GM19023 (cell line): ENCODE results near the gene SHB.
"Not testable (repeated sequence)": the region's sequence is repeated elsewhere in the genome, so short reads cannot be mapped to it uniquely, and the experiment has no call there.

ENCODE experiments used
- ATAC-seq: cut with Tn5 transposase; IDR thresholded peaks from one replicate; pipeline ENCODE4 v1.9.1; 2021; ENCODE audit warnings: mild to moderate bottlenecking, moderate library complexity; ENCODE audit not compliant: unreplicated experiment

SHB gene

GRCh38 chr9:37909836-37910235, 159.2 kb downstream of the SHB start:
- not testable (repeated sequence) for ATAC-seq

DNA sequence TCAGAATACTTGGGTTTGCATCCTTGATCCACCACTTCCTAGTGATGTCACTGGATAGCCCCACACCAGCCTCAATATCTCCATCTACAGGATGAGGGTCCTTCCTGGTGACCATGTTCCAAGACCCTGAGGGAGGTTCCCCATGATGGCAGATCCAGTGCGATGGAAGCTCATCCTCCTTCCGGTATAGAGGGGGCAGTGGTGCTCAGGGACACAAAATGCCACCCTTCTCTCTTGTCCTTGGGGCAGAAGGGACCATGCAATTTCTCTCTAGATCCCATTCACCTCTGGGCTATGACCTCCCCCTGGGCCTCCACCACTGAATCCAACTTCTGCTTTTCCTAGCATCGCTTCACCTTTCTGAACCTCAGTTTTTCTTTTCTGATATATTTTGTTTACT, 159.7 kb downstream of the SHB start:
- ATAC-seq = no peak

DNA sequence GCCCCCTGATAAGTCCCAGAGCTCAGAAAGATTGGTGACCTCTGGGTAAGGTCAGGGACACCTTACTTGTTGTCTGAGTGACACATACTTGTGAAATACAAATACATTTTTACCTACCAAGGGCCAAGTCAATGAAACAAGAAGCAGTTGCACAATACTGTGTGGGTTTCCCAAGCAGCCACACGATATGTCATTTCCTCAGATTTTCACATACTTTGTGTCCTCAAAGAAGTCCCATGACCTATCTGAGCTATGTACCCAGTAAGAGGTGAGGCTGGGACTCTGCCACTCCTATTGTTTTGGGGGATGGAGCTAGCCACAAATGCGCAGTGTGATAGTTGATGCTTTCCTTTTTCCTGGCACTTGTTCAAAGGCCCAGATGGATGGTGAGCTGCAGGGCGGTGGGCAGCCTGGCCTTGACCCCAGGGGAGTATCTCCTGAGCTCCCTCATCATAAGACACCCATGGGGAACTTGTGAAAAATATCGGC, 160.3 kb downstream of the SHB start:
- ATAC-seq = no peak

DNA sequence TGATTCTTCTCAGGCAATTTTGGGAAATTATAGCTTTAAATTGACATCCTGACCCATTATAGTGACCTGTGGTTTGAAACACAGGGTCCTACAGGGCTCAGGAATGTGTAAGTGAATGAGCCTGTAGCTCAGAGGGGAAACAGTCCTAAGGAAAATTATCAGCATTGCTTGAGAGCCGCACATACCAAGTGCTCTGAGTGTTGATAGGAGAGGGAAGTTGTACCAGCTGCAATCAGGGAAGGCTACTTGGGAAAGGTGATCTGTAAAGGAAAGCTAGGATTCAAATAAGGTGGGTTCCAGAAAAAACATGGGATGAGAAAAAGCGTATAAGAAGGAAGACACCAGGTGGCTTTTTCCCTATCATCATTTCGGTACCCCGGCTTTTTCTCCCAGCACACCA, 160.7 kb downstream of the SHB start:
- ATAC-seq = no peak

DNA sequence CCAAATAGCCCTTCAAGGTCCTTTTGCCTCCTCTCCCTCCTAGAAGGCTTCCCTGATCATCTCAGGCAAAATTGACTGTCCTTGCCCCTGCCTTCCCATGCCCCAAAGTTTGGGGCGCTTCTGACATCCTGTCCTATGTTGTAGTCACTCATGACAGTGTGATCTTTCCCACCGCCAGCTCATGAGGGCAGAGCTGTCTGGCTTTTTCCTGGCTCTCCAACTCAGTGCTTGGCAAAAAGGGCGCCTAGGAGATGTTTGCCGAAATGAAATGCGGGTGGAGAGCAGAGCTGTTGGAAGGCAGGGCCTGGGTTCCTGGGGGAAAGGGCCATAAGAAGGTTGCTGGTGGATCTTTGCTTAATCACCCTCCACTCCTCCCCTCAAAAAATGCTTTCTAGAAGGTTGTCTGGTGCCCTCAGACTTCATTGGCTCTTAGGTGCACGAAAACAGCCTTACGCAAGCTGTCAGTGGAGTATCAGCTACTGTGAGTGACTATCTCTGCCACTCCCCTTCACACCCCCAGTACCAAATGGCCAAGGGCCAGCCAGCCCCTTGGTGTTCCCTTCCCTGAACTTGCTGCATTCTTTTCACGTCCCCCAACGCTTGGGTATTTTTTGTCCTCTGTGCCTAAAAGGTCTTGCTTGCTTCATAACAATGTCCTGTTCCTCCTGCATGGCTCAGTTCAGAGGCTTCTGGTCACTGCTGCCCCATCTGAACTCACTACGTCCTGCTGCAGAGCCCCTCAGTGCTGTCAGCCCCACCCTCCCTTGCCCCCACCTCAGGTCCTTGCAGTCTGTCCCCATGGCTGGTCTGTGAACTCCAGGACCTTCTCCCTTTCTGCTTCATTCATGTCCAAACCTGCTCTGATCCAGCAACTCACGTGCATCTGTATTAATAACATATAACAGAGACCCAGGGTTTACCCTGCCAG, 162.5 kb downstream of the SHB start:
- ATAC-seq = no peak

DNA sequence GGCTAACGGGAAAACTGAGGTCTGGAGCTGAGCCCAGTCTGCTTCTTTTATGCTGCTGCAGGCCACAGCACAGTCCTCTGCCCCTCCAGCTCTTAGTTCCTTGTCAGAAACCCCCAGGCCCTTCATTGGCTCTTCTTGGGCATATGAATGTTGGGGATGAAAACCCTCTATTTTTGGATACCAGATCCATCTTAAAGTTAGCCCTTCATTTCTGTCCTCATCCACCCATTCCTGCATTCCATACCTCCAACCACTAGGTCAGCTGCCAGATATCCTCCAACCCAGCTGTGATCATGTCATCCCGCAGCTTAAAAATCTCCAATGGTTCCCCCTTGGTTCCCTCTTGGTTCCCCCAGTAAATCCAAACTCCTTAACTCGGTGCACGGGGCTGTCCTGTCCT, 163.3 kb downstream of the SHB start:
- ATAC-seq = no peak

- no peak for ATAC-seq
Observed at GRCh38 chr9:37905131-37905505, 163.9 kb downstream of the SHB start.

DNA sequence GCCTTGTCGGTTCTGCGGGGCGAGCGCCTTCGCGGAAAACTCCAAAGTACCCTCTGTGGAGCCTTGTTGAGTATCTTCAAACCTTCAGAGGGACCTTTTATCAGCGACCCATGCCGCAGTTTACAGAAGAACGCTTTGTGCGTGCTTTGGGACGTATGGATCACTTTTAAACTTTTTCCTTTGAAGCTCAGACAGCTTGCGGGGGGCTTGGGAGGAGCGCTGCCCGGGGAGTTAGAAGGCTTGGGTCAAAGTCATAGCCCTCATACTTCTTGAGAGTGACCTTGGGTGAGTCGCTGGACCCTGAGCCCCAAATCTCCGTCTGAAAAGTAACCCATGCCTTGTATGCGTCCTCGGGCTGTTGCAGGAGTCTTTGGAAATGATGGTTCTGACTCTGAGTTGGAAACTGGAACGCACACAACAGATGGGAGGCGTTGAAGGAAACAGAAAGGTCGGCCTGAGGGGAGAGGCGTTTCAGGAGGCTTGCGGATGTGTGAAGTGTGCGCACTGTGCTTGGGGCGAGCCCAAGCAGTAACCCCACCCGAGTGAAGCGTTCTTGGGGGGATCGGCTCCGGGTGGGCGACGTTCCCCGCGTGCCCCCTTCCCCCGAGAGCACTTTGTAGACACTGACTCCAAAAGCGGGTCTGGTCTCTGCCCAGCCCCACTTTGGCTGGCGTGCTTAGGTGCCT, 164.4 kb downstream of the SHB start:
- ATAC-seq = no peak

DNA sequence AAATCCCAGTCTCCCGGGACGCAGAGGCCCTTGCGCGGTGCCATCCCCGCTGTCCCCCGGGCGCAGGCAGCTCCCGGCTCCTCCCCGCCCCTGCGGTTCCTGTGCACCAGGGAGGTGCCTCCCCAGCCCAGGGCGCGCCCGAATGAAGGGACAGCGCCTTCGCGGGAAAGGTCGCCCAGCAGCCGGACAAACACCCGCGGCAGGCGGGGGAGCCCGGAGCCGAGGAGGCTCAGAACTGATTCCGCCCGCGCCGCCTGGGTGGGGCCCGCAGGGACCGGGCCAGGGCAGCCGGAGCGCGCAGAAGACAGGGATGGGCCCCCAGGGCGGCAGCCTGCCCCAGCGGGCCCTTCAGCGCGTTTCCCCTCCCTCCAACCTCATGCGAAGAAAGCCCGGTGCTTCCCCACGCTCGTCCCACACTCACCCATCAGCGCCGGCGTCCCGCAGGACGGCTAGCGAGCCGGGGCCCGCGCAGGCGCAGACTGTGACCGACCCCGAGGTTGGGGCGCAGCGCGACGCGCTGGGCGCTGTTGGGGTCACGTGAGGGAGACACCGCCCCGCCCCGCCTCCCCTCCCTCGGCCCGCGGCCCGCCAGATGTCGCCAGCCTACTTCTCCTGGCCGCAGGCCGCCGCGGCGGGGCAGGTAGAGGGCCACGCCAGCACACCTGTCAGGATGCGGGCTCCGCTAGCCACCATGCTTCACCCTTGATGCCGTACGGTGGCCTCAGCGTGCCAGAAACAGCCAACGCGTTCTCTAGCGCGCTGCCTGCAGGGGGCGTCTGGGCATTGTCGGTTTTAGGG, 165.2 kb downstream of the SHB start, which contains the start of gene SLC25A51:
SLC25A51 (minus strand) TSS at position 481 of the 798 bp plus-strand sequence. CDS start 15,577 bp downstream, outside the sequence.
- ATAC-seq = peak; percentile 90

DNA sequence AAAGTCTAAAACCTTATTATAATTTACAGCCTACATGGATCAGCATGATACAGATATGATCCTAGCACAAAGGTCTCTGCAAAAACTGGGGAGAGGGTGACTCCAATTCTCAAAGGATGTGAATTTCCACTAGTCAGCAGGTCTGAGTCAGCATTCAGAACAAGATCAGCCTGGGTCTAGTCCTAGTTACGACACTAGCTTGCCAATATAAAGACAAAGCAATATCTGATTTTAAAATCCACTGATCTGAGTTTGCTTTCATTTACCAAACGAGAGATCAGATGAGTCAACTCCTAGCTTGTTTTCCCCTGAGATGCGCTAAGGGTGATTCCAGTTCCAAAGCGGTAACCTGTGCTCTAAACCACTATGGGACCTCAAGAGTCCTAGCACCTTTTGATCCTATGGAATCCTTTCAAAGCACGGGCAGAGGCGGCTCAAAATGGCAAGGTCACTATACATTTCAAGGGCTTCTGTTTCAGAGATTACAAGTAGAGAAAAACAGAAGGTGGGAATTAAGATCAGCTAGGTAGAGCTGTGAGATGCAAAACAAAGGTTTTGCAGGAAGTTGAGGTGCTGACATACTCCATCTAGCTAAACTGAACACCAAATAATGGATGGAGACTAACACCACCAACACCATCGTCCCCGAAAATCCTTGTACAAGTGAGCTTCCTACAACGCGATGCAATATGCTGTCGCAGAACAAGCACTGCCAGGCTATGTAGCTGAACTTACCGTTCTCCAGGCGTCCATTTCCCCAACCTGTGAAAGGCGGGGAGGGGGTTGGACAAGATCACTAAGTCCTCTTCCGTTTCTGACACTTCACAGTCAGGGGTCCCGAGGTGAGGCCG, 166.0 kb downstream of the SHB start:
- ATAC-seq = peak; percentile 9

GRCh38 chr9:37902131-37902530, 166.9 kb downstream of the SHB start:
- no peak for ATAC-seq

DNA sequence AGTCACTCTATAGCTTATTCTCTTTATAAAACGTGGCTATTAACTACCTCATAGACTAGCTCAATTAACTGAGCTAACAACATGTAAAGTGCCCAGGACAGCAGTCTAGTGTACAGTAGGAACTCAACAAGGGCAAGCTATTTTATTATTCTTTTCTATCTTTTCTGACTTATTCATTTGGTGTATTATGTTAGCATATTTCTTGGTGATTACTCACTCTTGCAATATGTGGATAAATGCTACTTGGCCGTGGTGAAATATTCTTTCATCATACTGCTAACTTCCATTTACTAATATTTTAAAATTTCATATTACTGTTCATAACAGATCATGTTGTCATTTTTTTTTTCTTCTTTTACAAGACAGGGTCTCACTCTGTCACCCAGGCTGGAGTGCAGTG, 170.0 kb downstream of the SHB start:
- no peak for ATAC-seq

- no peak for ATAC-seq
Observed at GRCh38 chr9:37897665-37898064, 171.4 kb downstream of the SHB start.

DNA sequence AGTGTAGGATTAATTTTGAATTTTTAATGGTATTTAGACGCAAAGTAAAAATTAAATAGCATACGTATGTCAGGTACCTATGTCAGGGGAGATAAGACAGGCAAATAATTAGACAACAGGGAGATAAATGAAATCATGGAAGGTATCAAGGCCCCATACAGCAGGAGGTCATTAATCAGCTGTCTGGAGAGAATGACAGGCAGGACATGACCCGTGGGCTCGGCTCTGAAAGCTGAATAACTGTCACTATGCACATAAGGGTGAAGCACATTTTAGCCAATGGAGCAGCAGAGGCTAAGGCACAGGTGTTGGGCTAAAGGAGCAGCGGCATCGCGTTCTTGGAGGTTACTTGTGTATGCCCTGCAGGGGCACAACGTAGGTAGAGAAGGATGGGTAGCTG, 177.0 kb downstream of the SHB start:
- no peak for ATAC-seq

- not testable (repeated sequence) for ATAC-seq
Observed at GRCh38 chr9:37891042-37891441, 178.0 kb downstream of the SHB start.

DNA sequence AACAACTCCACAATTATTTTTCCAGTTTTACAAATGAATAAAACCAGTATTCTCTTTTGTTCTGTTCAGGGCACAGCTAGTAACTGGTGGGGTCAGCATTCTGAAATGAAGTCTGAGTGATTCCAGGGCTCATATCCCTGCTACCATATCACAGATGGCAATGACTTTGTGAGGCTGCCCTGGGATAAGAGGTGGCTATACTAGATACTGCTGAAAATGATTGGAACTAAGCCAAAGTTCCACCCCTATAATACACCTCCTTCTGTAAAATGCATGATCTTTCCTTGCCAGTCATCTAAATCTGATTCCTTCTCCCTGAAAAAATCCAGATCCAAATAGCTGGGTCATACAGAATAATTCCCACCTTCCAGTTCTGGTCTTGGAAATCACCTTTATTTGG, 179.5 kb downstream of the SHB start:
- no peak for ATAC-seq

DNA sequence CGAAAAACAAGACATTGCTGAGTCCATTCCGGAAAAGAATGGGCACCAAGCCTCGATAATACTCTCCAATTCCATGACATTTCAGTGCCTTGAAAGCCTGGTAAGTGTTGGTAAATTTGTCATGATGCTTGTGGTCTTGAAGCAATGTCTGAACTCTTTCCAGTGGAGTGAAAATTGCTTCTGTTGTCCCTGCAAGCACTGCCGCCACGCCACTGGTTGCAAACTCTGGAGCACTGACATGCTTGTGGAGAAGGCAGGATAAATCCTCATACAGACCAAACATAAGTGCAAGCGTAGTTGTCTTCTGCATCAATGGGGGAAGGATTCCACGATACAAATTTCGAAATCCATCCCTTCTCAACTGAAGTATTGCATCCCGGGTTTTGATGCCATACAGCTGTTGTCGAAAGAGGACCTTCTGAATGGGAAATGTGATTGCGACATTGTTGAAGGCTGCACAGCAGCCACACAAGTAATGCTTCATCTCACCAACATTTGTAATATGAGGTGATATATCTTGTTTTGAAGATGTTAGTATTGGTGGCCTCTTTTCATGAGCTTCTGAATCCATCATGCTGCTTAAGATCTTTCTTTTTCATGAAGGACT, 180.9 kb downstream of the SHB start:
- ATAC-seq = not testable (repeated sequence)

DNA sequence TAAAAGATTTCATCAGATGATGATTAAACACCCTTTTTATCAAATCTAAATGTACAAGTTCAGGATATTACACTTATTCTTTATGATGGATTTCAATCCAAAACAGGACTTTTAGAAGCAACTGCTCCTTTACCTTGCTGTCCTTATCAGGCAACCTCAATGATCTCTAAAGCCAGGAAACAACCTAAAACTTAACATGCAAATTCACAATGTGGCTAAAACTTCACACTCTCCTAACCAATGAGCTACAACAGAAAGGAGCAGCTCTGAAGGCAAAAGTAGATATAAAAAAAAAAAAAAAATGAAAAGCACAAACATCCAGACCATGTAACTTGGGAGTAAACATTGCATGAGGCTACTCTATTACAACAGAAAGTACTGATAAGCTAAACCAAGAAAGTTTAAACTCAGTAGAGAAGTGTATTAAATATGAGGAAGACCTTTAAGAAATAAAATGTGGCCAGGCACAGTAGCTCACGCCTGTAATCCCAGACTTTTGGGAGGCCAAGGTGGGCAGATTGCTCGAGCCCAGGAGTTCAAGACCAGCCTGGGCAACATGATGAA, 188.0 kb downstream of the SHB start:
- ATAC-seq = no peak

DNA sequence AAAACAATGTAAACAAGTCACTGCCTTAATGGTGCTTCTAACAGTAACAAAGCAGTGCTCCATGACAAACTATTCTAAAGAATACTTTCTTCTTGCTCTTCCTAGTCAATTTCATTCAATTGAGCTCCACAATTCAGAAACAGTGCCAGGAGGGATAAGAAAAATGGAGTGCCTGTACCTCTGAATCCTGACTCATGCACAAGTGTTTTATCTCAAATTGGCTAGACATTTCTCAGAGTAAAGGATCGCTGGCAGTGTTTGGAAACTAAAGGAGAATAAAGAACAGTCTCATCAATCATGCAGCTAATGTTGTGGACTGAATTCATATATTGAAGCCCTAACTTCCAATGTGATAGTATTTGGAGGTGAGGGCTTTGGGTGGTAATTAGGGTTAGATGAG, 192.7 kb downstream of the SHB start:
- no peak for ATAC-seq
